ENCODE data around the gene APH1A. TPM values are rescaled to one million over a fixed set of nuclear protein-coding genes. Genes with fewer than 3 reads are reported as not detected.
"Not testable (repeated sequence)": the region's sequence is repeated elsewhere in the genome, so short reads cannot be mapped to it uniquely, and the experiment has no call there.

Gene APH1A
- polyA plus RNA-seq, 1 donor: 104 TPM

DNA sequence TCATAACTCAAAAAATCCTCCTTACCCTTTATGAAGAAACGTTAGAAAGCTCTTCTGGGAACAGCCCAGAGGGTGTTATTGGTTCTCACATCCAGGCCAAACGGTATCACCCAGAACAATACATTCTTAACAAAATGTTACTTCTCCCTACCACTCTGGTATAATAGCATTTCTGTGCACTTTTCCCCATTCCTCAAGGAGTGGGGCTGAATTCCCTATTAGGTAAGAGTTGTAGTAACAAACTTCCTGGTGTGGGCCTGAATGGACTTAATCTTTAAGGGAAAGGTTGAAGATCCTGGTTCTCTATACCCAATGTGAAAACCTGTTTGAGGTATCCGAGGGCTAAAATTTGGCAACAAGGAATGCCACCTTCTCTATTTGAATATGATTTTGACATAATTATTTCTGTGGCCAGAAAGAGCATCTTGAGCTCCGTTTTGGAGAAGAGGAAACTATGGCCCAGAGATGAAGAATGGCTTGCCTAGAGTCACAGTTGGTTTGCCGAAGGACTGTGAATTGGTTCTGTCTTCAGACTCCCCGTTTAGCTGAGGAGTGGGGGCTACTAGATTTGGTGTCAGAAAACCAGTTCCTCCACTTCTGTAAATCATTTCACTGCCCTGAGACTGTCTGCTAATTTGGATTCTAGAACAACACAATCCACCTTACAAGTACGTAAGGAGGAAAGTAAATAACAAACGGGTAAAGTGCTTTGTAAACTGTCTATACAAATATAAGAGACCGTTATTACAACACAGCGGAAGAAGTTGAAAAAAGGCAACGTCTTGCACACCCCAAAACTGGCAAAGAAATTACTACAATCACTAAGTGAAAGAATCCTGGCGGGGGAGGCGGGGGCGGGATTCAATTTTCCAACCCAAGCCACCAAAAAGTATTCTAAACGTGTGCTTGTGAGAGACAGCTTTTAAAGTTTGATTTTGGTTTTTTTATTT lies 35.2 kb downstream of the APH1A start:
- no peak for DNase-seq (ENCODE audit: low read depth)

DNA sequence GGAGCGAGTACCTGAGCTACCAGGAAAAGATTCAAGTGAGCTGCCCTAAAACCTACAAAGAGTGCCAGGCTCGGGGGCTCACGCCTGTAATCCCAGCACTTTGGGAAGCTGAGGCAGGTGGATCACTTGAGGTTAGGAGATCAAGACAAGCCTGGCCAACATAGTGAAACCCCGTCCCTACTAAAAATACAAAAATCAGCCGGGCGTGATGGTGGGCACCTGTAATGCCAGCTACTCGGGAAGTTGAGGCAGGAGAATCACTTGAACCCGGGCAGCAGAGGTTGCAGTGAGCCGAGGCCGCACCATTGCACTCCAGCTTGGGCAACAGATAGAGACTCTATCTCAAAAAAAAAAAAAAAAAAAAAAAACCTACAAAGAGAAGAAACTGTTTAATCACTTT lies 35.9 kb downstream of the APH1A start:
- not testable (repeated sequence) for DNase-seq (ENCODE audit: low read depth)

DNA sequence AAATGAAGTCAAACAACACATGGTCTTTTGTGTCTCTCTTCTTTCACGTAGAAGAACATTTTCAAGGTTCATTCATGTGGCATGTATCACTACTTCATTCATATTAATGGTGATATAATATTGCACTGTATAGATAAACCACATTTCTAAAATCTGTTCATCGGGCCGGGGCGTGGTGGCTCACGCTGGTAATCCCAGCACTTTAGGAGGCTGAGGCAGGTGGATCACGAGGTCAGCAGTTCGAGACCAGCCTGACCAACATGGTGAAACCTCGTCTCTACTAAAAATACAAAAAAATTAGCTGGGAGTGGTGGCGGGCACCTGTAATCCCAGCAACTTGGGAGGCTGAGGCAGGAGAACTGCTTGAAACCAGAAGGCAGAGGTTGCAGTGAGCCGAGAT lies 40.6 kb downstream of the APH1A start:
- not testable (repeated sequence) for DNase-seq (ENCODE audit: low read depth)

DNA sequence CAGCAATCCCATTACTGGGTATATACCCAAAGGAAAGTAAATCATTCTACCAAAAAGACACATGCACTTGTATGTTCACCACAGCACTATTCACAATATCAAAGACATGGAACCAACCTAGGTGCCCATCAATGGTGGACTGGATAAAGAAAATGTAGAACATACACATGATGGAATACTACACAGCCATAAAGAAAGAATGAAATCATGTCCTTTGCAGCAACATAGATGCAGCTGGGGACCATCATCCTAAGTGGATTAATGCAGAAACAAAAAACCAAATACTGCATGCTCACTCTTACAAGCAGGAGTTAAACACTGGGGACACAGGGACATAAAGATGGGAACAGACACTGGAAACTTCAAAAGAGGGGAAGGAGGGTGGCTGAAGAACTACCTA lies 41.6 kb downstream of the APH1A start:
- no peak for DNase-seq (ENCODE audit: low read depth)

DNA sequence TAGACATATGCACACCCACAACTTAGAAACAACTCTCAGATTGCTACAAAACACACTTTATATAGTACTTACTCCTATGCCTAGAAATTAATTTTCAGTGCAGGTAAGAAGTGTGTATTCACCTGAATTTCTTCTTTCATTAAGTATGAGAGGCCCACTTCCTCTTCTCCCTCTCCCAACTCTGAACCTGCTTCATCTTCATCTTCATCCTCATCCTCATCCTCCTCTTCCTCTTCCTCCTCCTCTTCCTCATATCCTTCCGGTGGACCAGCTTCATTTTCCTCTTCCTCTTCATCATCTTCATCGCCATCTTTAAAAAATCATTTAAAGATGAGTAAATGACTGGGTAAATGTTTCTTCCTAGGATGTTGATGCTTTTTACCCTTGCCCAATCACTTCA lies 42.3 kb downstream of the APH1A start:
- DNase-seq (ENCODE audit: low read depth): no peak

DNA sequence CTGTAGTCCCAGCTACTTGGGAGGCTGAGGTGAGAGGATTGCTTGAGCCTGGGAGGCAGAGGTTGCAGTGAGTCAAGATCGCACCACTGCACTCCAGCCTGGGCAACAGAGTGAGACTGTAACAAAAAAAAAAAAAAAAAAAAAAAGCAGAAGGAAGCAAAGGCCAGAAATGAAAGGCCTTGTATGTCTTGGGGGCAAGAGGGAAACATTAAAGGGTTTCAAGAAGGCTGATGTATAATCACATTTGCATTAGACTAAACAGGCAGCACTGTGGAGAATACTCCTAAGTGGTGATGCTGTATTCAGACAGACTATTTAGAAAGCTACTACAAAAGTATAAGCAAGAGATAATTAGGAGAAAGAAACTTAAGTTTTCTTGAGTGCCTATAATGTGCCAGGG lies 43.3 kb downstream of the APH1A start:
- no peak for DNase-seq (ENCODE audit: low read depth)

DNA sequence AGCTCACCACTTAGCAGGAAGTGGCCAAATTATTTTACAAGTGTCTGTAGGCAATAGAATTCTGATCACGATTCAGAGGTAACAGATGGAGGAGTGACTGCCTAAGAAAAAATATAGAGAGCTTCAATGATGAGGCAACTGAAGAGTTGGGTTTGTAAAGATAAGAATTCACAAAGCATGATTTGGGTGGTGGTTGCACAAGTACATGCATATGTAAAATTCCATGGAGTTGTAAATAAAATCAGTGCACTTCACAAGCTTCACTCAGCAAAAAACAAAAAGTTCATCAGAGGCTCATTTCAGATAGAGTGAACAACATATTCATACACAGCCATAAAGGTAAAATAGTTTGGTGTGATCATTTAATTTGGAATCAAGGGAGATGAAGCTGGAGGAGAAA lies 43.8 kb downstream of the APH1A start:
- DNase-seq (ENCODE audit: low read depth): no peak

DNA sequence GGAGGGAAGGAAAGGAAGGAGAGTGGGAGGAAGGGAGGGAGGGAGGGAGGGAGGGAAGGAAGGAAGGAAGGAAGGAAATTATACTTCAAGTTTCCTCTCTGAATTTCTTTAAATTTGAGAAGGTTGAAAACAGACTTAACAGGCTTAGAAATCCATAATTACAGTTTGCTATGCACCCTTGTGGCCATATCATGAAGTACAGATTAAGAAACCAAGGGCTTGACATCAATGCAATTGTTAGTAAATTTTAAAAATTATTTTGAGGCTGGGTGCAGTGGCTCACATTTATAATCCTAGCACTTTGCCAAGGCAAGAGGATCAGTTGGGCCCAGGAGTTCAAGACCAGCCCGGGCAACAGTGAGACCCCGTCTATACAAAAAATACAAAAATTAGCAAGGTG lies 47.3 kb downstream of the APH1A start:
- DNase-seq (ENCODE audit: low read depth): no peak

DNA sequence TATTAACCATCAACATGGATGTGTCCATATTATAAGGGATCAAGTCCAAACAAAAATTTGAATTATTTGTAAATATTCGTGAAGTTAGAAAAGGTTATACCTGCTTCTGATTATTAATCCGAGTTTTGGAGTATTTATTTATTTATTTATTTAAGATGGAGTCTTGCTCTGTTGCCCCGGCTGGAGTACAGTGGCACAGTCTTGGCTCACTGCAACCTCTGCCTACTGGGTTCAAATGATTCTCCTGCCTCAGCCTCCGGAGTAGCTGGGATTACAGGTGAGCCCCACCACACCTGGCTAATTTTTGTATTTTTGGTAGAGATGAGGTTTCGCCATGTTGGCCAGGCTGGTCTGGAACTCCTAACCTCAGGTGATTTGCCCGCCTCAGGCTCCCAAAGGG lies 53.0 kb downstream of the APH1A start:
- not testable (repeated sequence) for DNase-seq (ENCODE audit: low read depth)

Other genes starting within 250 kb of the APH1A start
- gene VPS45, start 201.2 kb downstream of the APH1A start, polyA plus RNA-seq (ENCODE audit: insufficient read length): 45.4 TPM
- gene PLEKHO1, start 119.1 kb downstream of the APH1A start, polyA plus RNA-seq (ENCODE audit: insufficient read length): 98.5 TPM
- 34.6 TPM for gene ANP32E, start 32.9 kb downstream of the APH1A start, polyA plus RNA-seq (ENCODE audit: insufficient read length)
- gene CA14, start 11.2 kb downstream of the APH1A start, polyA plus RNA-seq (ENCODE audit: insufficient read length): 5.2 TPM
- 29.7 TPM for gene C1orf54, start 3.8 kb upstream of the APH1A start, polyA plus RNA-seq (ENCODE audit: insufficient read length)
- 1.9 TPM for gene CIART, start 13.5 kb upstream of the APH1A start, polyA plus RNA-seq (ENCODE audit: insufficient read length)
- gene MRPS21, start 24.8 kb upstream of the APH1A start, polyA plus RNA-seq (ENCODE audit: insufficient read length): 45.4 TPM
- 47.8 TPM for gene PRPF3, start 52.5 kb upstream of the APH1A start, polyA plus RNA-seq (ENCODE audit: insufficient read length)
- gene RPRD2, start 95.1 kb upstream of the APH1A start, polyA plus RNA-seq (ENCODE audit: insufficient read length): 23.7 TPM
- 20.6 TPM for gene TARS2, start 218.4 kb upstream of the APH1A start, polyA plus RNA-seq (ENCODE audit: insufficient read length)
- 3.2 TPM for gene ECM1, start 239.1 kb upstream of the APH1A start, polyA plus RNA-seq (ENCODE audit: insufficient read length)
- 1.1 TPM for gene FALEC, start 246.7 kb upstream of the APH1A start, polyA plus RNA-seq (ENCODE audit: insufficient read length)